CD1c-positive myeloid dendritic cell (primary cell): ENCODE results near the gene CARD11.
"Not testable (repeated sequence)": the region's sequence is repeated elsewhere in the genome, so short reads cannot be mapped to it uniquely, and the experiment has no call there.

ENCODE experiments used
- DNase-seq: peaks from one replicate; pipeline ENCODE4 v3.0.0-alpha.2; 2016; ENCODE audit errors: extremely low spot score

The CARD11 gene

GRCh38 chr7:3064067-3064466 is 20.4 kb upstream of the CARD11 start:
- DNase-seq, result no peak

- peak; percentile 41 for DNase-seq
Observed at GRCh38 chr7:3063016-3063753, 19.5 kb upstream of the CARD11 start.

- no peak for DNase-seq
Observed at GRCh38 chr7:3057066-3057420, 13.4 kb upstream of the CARD11 start.

GRCh38 chr7:3056234-3057065 is 12.8 kb upstream of the CARD11 start:
- no peak for DNase-seq

GRCh38 chr7:3055626-3056025 is 12.0 kb upstream of the CARD11 start:
- no peak for DNase-seq

- no peak for DNase-seq
Observed at GRCh38 chr7:3042861-3043489, 692 bp downstream of the CARD11 start.

- no peak for DNase-seq
Observed at GRCh38 chr7:3041986-3042675, 1.5 kb downstream of the CARD11 start.

- no peak for DNase-seq
Observed at GRCh38 chr7:3039787-3040186, 3.9 kb downstream of the CARD11 start.

- DNase-seq, result not testable (repeated sequence)
Observed at GRCh38 chr7:3038011-3038410, 5.7 kb downstream of the CARD11 start.

GRCh38 chr7:3037259-3037658 is 6.4 kb downstream of the CARD11 start:
- DNase-seq, result peak; percentile 35

GRCh38 chr7:3034591-3035150 is 9.0 kb downstream of the CARD11 start:
- DNase-seq, result no peak

- peak; percentile 32 for DNase-seq
Observed at GRCh38 chr7:3033581-3033980, 10.1 kb downstream of the CARD11 start.

GRCh38 chr7:3033136-3033535 is 10.5 kb downstream of the CARD11 start:
- DNase-seq, result no peak

GRCh38 chr7:3032256-3032655 is 11.4 kb downstream of the CARD11 start:
- DNase-seq, result no peak

GRCh38 chr7:3029138-3029537 is 14.5 kb downstream of the CARD11 start:
- DNase-seq, result no peak

GRCh38 chr7:3028758-3029093 is 14.9 kb downstream of the CARD11 start:
- DNase-seq, result no peak

- peak; percentile 58 for DNase-seq
Observed at GRCh38 chr7:3028071-3028757, 15.5 kb downstream of the CARD11 start.

- DNase-seq, result no peak
Observed at GRCh38 chr7:3027005-3027845, 16.4 kb downstream of the CARD11 start.

GRCh38 chr7:3025616-3026015 is 18.1 kb downstream of the CARD11 start:
- DNase-seq, result no peak

GRCh38 chr7:3021825-3022224 is 21.8 kb downstream of the CARD11 start:
- DNase-seq, result no peak
